Measurements from ENCODE around the gene HMGXB4. TPM values are rescaled to one million over a fixed set of nuclear protein-coding genes. Genes with fewer than 3 reads are reported as not detected.
A peak's percentile ranks its signal among the peaks of the same experiment; 100 is the strongest.

The HMGXB4 gene
- polyA plus RNA-seq, 1 donor (not counting 4 experiments of a cell fraction or from before 2014, with no cell fraction given): 22.6 TPM

DNA sequence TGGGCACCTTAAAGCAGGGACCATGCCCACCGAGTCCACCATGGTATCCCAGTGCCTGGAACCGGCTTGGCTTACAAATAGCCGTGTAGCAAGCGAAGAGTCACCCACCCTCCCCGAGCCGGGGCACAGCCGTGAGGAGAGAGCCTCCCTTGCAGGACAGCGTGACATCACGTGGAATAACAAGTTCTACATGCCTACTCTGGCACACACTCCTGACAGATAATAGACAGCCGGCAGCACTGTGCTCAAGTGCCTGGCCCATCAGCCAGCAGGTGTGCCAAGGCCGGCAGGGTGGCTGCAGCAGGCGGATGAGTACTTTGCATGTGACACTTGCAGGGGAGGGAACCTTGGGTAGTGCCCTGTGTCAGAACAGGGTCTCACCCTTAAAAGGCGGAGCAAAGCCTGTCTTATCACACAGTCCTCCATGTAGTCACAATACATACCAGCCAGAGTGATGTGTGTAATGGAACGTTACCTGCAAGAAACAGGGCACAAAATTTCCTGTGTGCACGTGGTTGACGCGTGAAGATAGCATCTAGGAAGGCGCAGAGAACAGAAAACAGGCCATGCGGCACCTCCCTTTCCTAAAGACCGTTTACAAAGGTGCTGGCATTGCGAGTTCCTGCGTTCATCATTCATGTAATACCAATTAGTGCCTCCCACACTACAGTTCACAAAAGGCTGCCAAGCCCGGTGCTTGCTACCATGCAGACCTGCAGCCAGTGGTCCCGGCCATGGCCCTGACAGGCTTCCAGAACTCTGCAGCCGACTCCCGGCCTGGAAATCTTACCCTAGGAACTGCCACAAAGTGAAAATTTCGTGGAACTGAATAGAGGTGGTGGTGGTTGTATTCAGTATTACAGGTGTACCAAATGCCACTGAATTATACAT is 58.8 kb downstream of the HMGXB4 start:
- Histone ChIP-seq H3K79me2 (ENCODE audit: control insufficient read depth, insufficient read depth, low read length) (no peaks in the 10 kb centered on the region), H3K4me1 (ENCODE audit: control insufficient read depth, extremely low read depth, insufficient read depth, low read length) (peaks cover 22% of the 10 kb centered on the region), H4K20me1 (ENCODE audit: control insufficient read depth, extremely low read depth, insufficient read depth, low read length) (peaks cover 2% of the 10 kb centered on the region), H3K4me3 (ENCODE audit: control insufficient read depth in 2 of 3, extremely low read depth in 1 of 3, insufficient read depth in 2 of 3, low read depth in 1 of 3, low read length in 3 of 3) (no peak overlapping the region), H2AFZ (ENCODE audit: control insufficient read depth, low read length) (no peak overlapping the region), H3K27ac (ENCODE audit: control insufficient read depth, insufficient read depth, low read length) (no peak overlapping the region), H3K36me3 (ENCODE audit: control insufficient read depth in 2 of 2, extremely low read depth in 1 of 2, insufficient read depth in 2 of 2, low read length in 2 of 2) (peaks cover 0 to 10% of the 10 kb centered on the region in 2 experiments), H3K4me2 (ENCODE audit: control insufficient read depth, extremely low read depth, insufficient read depth, low read depth, low read length) (no peak overlapping the region), H3K9me1 (ENCODE audit: control insufficient read depth, extremely low read depth, insufficient read depth, low read length) (peaks cover 4% of the 10 kb centered on the region), H3K9ac (ENCODE audit: control insufficient read depth, extremely low read depth, insufficient read depth, low read length) (no peak overlapping the region), H3K27me3 (ENCODE audit: control insufficient read depth, extremely low read depth, insufficient read depth, low read length) (no peaks in the 10 kb centered on the region), H3K9me3 (ENCODE audit: control insufficient read depth, low read depth, low read length) (no peaks in the 10 kb centered on the region)
- TF ChIP-seq CTCF (optimal IDR thresholded peaks at IDR 0.05 in 1 of 3, IDR thresholded peaks at IDR 0.05 in 1 of 3, conservative IDR thresholded peaks at IDR 0.05 in 1 of 3; ENCODE audit: extremely low read depth in 1 of 3, insufficient read depth in 2 of 3, low read length in 3 of 3) (no peak), EZH2 (IDR thresholded peaks at IDR 0.05; ENCODE audit: low read length) (peak; percentile 17)
- DNase-seq (ENCODE audit: low read depth, low spot score) (no peak), FAIRE-seq (no peak)
- dilution Hi-C loops (cut with MboI; ENCODE audit: extremely low pct_ligation_motif_present, low sequenced_read_pairs): no loop called here

DNA sequence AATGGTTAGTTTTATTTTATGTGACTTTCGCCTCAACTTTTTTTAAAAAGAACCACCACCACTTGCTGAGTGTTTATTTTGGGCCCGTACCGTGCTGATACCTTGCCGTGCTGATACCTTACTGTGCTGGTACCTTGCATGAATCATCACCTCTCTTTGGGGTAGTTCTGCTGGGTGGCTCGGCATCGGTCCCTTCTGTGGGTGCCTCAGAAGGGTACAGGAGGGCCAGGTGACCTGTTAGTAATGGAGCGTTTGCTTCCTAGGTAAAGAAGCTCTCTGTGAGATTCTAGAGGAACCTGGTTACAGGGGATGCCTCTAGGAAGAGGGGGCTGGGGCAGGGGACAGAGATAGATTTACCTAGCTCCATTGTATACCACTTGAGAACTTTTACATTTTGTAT is 59.5 kb downstream of the HMGXB4 start:
- TF ChIP-seq CTCF (optimal IDR thresholded peaks at IDR 0.05 in 1 of 3, IDR thresholded peaks at IDR 0.05 in 1 of 3, conservative IDR thresholded peaks at IDR 0.05 in 1 of 3; ENCODE audit: extremely low read depth in 1 of 3, insufficient read depth in 2 of 3, low read length in 3 of 3) (no peak), EZH2 (IDR thresholded peaks at IDR 0.05; ENCODE audit: low read length) (no peak)
- DNase-seq (ENCODE audit: low read depth, low spot score) (no peak), FAIRE-seq (no peak)
- Histone ChIP-seq H3K36me3 (ENCODE audit: control insufficient read depth in 2 of 2, extremely low read depth in 1 of 2, insufficient read depth in 2 of 2, low read length in 2 of 2) (peaks cover 0 to 10% of the 10 kb centered on the region in 2 experiments), H3K4me3 (ENCODE audit: control insufficient read depth in 2 of 3, extremely low read depth in 1 of 3, insufficient read depth in 2 of 3, low read depth in 1 of 3, low read length in 3 of 3) (no peak overlapping the region), H3K4me1 (ENCODE audit: control insufficient read depth, extremely low read depth, insufficient read depth, low read length) (peaks cover 22% of the 10 kb centered on the region), H2AFZ (ENCODE audit: control insufficient read depth, low read length) (no peak overlapping the region), H3K4me2 (ENCODE audit: control insufficient read depth, extremely low read depth, insufficient read depth, low read depth, low read length) (no peak overlapping the region), H4K20me1 (ENCODE audit: control insufficient read depth, extremely low read depth, insufficient read depth, low read length) (peaks cover 2% of the 10 kb centered on the region), H3K27me3 (ENCODE audit: control insufficient read depth, extremely low read depth, insufficient read depth, low read length) (no peaks in the 10 kb centered on the region), H3K9me1 (ENCODE audit: control insufficient read depth, extremely low read depth, insufficient read depth, low read length) (peaks cover 4% of the 10 kb centered on the region), H3K9me3 (ENCODE audit: control insufficient read depth, low read depth, low read length) (no peaks in the 10 kb centered on the region), H3K27ac (ENCODE audit: control insufficient read depth, insufficient read depth, low read length) (no peak overlapping the region), H3K79me2 (ENCODE audit: control insufficient read depth, insufficient read depth, low read length) (no peaks in the 10 kb centered on the region), H3K9ac (ENCODE audit: control insufficient read depth, extremely low read depth, insufficient read depth, low read length) (no peak overlapping the region)
- dilution Hi-C loops (cut with MboI; ENCODE audit: extremely low pct_ligation_motif_present, low sequenced_read_pairs): no loop called here
